GM23338 (cell line): Measurements from ENCODE around the gene UHRF2. TPM values are rescaled to one million over a fixed set of nuclear protein-coding genes. Genes with fewer than 3 reads are reported as not detected.

Experiments used
- ATAC-seq: fragments of 200-7000 bp; cut with Tn5 transposase; 3 replicates; pipeline ENCODE4 v1.9.1; 2020
- DNase-seq: peaks from one replicate; pipeline ENCODE4 v3.0.0-alpha.2; 2015; ENCODE audit warnings: low spot score
- H2AFZ ChIP-seq: fragments of 200-600 bp; sonication (generic); 2 replicates; pipeline ENCODE4 v1.8.0; 2016; ENCODE audit warnings: antibody characterized with exemption, mild to moderate bottlenecking, moderate library complexity
- H3F3A ChIP-seq: fragments of 200-600 bp; sonication (generic); replicated peaks from 2 replicates; pipeline ENCODE4 v1.8.0; 2017; ENCODE audit warnings: antibody characterized with exemption, mixed run types, low read depth
- H3K27ac ChIP-seq: fragments of 200-600 bp; sonication (generic); 2 replicates; pipeline ENCODE4 v1.6.1; 2016; ENCODE audit warnings: low read depth
- H3K27me3 ChIP-seq: fragments of 200-600 bp; sonication (generic); 2 replicates; pipeline ENCODE4 v1.8.0; 2016; ENCODE audit warnings: mild to moderate bottlenecking, mixed run types, moderate library complexity; ENCODE audit not compliant: insufficient read depth
- H3K36me3 ChIP-seq: fragments of 200-600 bp; sonication (generic); 2 replicates; pipeline ENCODE4 v1.8.0; 2016; ENCODE audit warnings: mild to moderate bottlenecking; ENCODE audit not compliant: insufficient read depth
- H3K4me1 ChIP-seq: fragments of 200-600 bp; sonication (generic); 2 replicates; pipeline ENCODE4 v1.8.0; 2016; ENCODE audit warnings: mild to moderate bottlenecking, moderate library complexity; ENCODE audit not compliant: insufficient read depth
- H3K4me2 ChIP-seq: fragments of 200-600 bp; sonication (generic); 2 replicates; pipeline ENCODE4 v1.7.1; 2017; ENCODE audit warnings: mixed run types
- H3K4me3 ChIP-seq: fragments of 200-600 bp; sonication (generic); 2 replicates; pipeline ENCODE4 v1.6.1; 2016; ENCODE audit warnings: mixed run types
- H3K79me2 ChIP-seq: fragments of 200-600 bp; sonication (generic); replicated peaks from 2 replicates; pipeline ENCODE4 v1.8.0; 2017; ENCODE audit warnings: mild to moderate bottlenecking; ENCODE audit not compliant: insufficient read depth
- H3K9me2 ChIP-seq: fragments of 200-600 bp; sonication (generic); 2 replicates; pipeline ENCODE4 v1.8.0; 2017; ENCODE audit not compliant: insufficient read depth
- H4K20me1 ChIP-seq: fragments of 200-600 bp; sonication (generic); replicated peaks from 2 replicates; pipeline ENCODE4 v1.8.0; 2017; ENCODE audit warnings: mild to moderate bottlenecking; ENCODE audit not compliant: insufficient read depth
- H3K27ac Mint-ChIP-seq: 2 replicates; pipeline ENCODE4 v1.8.0; 2020; ENCODE audit warnings: inconsistent platforms, mild to moderate bottlenecking, moderate library complexity, mixed read lengths
- H3K27me3 Mint-ChIP-seq: 3 replicates; pipeline ENCODE4 v1.8.0; 2022; ENCODE audit warnings: low read depth, mild to moderate bottlenecking, moderate library complexity, mixed read lengths, inconsistent platforms; ENCODE audit not compliant: insufficient read depth, poor library complexity
- H3K36me3 Mint-ChIP-seq: 3 replicates; pipeline ENCODE4 v1.8.0; 2021; ENCODE audit warnings: low read depth, mild to moderate bottlenecking, inconsistent platforms, moderate library complexity, mixed read lengths
- H3K4me1 Mint-ChIP-seq: 3 replicates; pipeline ENCODE4 v1.8.0; 2020; ENCODE audit warnings: mild to moderate bottlenecking, inconsistent platforms, mixed read lengths
- H3K4me3 Mint-ChIP-seq: 3 replicates; pipeline ENCODE4 v1.8.0; 2021; ENCODE audit warnings: moderate library complexity, mild to moderate bottlenecking, inconsistent platforms, mixed read lengths
- H3K9me3 Mint-ChIP-seq: 3 replicates; pipeline ENCODE4 v1.8.0; 2020; ENCODE audit warnings: moderate library complexity, mild to moderate bottlenecking, inconsistent platforms, mixed read lengths
- CTCF ChIP-seq, 2 experiments: fragments of 200-600 bp in 1 of 2; sonication (generic) in 1 of 2; conservative IDR thresholded peaks; 2 replicates each; pipeline versions ENCODE4 v1.5.1 to v1.6.1; 2016 to 2017; ENCODE audit warnings: antibody characterized with exemption in 2 of 2, low read depth in 2 of 2, mild to moderate bottlenecking in 2 of 2, moderate library complexity in 1 of 2
- ETS1 ChIP-seq: IDR thresholded peaks from 2 replicates; pipeline ENCODE4 v1.6.1; 2016; ENCODE audit warnings: antibody characterized with exemption
- EZH2 ChIP-seq: fragments of 200-600 bp; sonication (generic); IDR thresholded peaks from one replicate; pipeline ENCODE4 v1.8.0; 2017; ENCODE audit warnings: antibody characterized with exemption, mild to moderate bottlenecking, low read depth; ENCODE audit not compliant: unreplicated experiment
- EZH2phosphoT487 ChIP-seq: fragments of 200-600 bp; sonication (generic); IDR thresholded peaks from one replicate; pipeline ENCODE4 v1.8.1; 2018; ENCODE audit warnings: antibody characterized with exemption; ENCODE audit not compliant: unreplicated experiment
- NANOG ChIP-seq: IDR thresholded peaks from 2 replicates; pipeline ENCODE4 v1.6.1; 2016; ENCODE audit warnings: antibody characterized with exemption, borderline replicate concordance
- POLR2AphosphoS5 ChIP-seq: IDR thresholded peaks from 2 replicates; pipeline ENCODE4 v1.6.1; 2016; ENCODE audit warnings: antibody characterized with exemption, low read depth
- STAT1 ChIP-seq: IDR thresholded peaks from one replicate; pipeline ENCODE4 v1.6.1; 2016; ENCODE audit warnings: antibody characterized with exemption; ENCODE audit not compliant: unreplicated experiment
- ZNF114 ChIP-seq: fragments of 250-450 bp; sonication (Bioruptor Pico); IDR thresholded peaks from 2 replicates; pipeline ENCODE4 v1.5.0; 2020; ENCODE audit warnings: mild to moderate bottlenecking, moderate library complexity
- ZNF331 ChIP-seq: fragments of 250-450 bp; sonication (Bioruptor Pico); IDR thresholded peaks from 2 replicates; pipeline ENCODE4 v1.5.0; 2020; ENCODE audit warnings: low read depth, mild to moderate bottlenecking, moderate library complexity
- ZNF462 ChIP-seq: fragments of 250-450 bp; sonication (Bioruptor Pico); IDR thresholded peaks from 2 replicates; pipeline ENCODE4 v1.5.0; 2020; ENCODE audit warnings: mild to moderate bottlenecking, moderate library complexity
- polyA plus RNA-seq: library from polyadenylated mRNA; unstranded; fragments of >200 nt; fragmentation: Nextera tagmentation; extraction: Ambion mirVana; gene quantifications from 2 replicates; pipeline ENCODE4 v1.2.1, GENCODE V29; 2016
- total RNA-seq: library from RNA; depleted of rRNA; stranded (reverse); fragments of >200 nt; shearing (Covaris generic); gene quantifications from 2 replicates; pipeline ENCODE4 v1.2.3, GENCODE V29; 2014

UHRF2 gene
- total and polyA plus RNA-seq, 2 experiments from 2014 or later: 15.1 to 51.6 TPM

- TF ChIP-seq ZNF462 (CRISPR knock-in tag) (no peak), ETS1 (no peak), ZNF331 (CRISPR knock-in tag) (no peak), STAT1 (no peak), POLR2AphosphoS5 (no peak)
Observed at GRCh38 chr9:6444128-6444527, 31.1 kb downstream of the UHRF2 start (continued).

- peaks cover 8% of the 10 kb centered on the region; the same call in 1 of the 2 replicates for H3K4me1 ChIP-seq
- no peak overlapping the region for H3K4me3 ChIP-seq
- Mint-ChIP-seq H3K9me3 (no peaks in the 10 kb centered on the region), H3K36me3 (peaks cover 3% of the 10 kb centered on the region; the same call in 1 of the 3 replicates), H3K27me3 (peaks cover 1% of the 10 kb centered on the region), H3K4me1 (peaks cover 23% of the 10 kb centered on the region; the same call in 2 of the 3 replicates), H3K27ac (no peak overlapping the region), H3K4me3 (no peak overlapping the region)
- DNase-seq (no peak), ATAC-seq (peak; percentile 32; the same call in 1 of the 3 replicates)
- H3K27me3 ChIP-seq: no peaks in the 10 kb centered on the region
- H3K9me2 ChIP-seq: no peaks in the 10 kb centered on the region
- no peak overlapping the region for H3K4me2 ChIP-seq
- peaks cover 17% of the 10 kb centered on the region; the same call in 1 of the 2 replicates for H4K20me1 ChIP-seq
- H2AFZ ChIP-seq: no peak overlapping the region
- no peaks in the 10 kb centered on the region for H3K36me3 ChIP-seq
- peak overlapping the region; percentile 42; the same call in 1 of the 2 replicates for H3K27ac ChIP-seq
- no peaks in the 10 kb centered on the region for H3F3A ChIP-seq
- H3K79me2 ChIP-seq: peaks cover 96% of the 10 kb centered on the region
- TF ChIP-seq EZH2phosphoT487 (no peak), POLR2AphosphoS5 (no peak), STAT1 (no peak), NANOG (no peak), ZNF331 (CRISPR knock-in tag) (no peak), ZNF114 (CRISPR knock-in tag) (no peak), EZH2 (no peak), ETS1 (no peak), CTCF (conservative IDR thresholded peaks at IDR 0.05; ENCODE audit: low read depth in 2 of 2) (no peak)
Observed at GRCh38 chr9:6449086-6449485, 36.1 kb downstream of the UHRF2 start.
